GM18499 (cell line): Measurements from ENCODE around the gene FAM13C.
"Not testable (repeated sequence)": the region's sequence is repeated elsewhere in the genome, so short reads cannot be mapped to it uniquely, and the experiment has no call there.

Source experiments
- ATAC-seq: cut with Tn5 transposase; IDR thresholded peaks from one replicate; pipeline ENCODE4 v1.9.1; 2021; ENCODE audit warnings: moderate number of reproducible peaks; ENCODE audit not compliant: insufficient read depth, unreplicated experiment

Gene FAM13C

GRCh38 chr10:59243611-59244195, 118.6 kb downstream of the FAM13C start:
- ATAC-seq: no peak

DNA sequence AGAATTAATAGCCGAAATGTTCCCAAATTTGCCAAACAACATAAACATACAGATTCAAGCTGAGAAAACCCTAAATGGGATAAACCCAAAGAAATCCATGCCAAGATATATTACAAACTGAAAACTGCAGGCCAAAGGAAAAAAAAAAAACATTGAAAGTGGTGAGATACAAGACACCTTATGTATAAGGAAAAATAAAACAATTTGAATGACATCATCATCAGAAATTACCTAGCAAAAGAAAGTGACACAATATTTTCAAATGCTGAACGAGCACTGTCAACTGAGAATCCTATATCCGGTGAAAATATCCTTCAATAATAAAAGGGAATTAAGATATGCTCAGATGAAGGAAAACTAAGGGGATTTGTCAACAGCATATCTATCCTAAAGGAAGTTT, 119.4 kb downstream of the FAM13C start:
- no peak for ATAC-seq

DNA sequence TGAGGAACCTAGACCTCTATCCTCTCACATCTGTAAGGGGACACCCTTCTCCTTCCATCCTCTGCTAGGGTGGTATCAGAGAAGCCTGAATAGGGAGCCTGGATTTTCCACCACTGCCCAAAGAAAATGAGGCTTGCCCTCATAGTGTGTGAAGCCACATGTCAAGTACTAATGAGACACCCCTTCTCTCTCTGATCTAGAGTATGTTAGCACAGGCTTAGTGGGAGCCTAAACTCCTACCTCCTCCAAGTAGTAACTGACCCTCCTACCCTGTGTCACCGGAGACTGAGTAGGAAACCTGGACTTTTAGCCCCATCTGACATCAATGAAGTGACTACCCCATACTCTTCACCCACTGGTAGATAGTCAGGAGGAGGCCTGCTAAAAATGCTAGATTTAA, 120.3 kb downstream of the FAM13C start:
- no peak for ATAC-seq

GRCh38 chr10:59240582-59241183, 121.7 kb downstream of the FAM13C start:
- ATAC-seq: no peak

DNA sequence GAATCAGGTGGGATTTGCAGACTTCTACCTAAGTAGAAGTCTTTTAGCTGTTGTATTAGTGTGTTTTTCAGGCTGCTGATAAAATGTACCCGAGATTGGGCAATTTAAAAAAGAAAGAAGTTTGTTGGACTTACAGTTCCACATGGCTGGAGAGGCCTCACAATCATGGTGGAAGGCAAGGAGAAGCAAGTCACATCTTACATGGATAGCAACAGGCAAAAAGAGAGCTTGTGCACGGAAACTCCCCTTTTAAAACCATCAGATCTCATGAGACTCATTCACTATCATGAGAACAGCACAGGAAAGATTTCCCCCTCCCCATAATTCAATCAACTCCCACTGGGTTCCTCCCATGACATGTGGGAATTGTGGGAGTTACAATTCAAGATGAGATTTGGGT, 123.2 kb downstream of the FAM13C start:
- not testable (repeated sequence) for ATAC-seq

DNA sequence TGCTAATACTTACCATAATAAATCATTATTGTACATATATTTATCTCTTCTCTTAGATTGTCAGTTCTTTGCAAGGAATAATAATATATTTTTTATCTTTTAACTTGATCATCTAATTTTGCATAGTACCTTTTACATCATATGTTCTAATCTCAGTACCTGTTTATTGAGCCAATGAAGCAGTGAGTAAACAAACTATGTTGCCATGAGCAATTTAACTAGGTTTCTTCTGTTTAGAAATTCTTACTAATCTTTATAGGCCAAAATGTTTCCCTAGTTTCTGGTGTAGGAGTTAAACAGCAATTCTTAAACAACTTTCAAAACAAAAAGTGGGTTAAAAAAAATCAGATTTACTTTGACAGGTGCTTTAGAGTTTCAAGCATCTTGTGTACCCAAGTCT, 124.6 kb downstream of the FAM13C start:
- no peak for ATAC-seq

- ATAC-seq: no peak
These were observed 126.2 kb downstream of the FAM13C start for GRCh38 chr10:59236064-59236697.

DNA sequence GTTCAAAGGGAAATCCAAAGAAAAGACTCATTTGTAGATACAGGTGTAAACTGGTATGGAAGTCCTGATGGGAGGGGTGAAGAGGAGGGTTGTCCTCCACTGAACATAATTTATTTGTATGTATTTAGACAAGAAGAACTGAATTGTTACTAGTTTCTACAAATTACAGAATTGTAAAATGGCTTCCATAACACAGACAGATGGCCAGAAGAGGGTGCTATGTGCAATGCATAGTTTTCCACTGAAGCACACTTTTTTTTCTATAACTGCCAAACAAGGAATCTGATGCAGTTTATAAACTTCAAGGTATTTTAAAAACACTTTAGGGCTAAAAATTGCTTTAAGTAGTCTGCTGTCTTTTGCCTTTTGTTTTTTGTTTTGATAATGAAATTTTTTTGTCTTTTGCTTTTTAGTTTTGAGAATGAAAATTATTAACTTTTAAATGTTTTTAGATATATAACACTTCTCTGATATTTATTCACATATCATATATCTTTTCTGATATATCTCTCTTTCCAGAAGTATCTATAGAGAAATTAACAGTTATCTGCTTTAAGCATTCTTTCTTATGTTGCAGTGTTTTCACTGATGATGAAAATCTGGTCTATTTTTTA, 127.4 kb downstream of the FAM13C start:
- no peak for ATAC-seq

- no peak for ATAC-seq
These were observed 128.2 kb downstream of the FAM13C start for GRCh38 chr10:59234194-59234593.

GRCh38 chr10:59229441-59229840, 132.9 kb downstream of the FAM13C start:
- no peak for ATAC-seq

- ATAC-seq: no peak
These were observed 135.1 kb downstream of the FAM13C start for GRCh38 chr10:59227136-59227673.

DNA sequence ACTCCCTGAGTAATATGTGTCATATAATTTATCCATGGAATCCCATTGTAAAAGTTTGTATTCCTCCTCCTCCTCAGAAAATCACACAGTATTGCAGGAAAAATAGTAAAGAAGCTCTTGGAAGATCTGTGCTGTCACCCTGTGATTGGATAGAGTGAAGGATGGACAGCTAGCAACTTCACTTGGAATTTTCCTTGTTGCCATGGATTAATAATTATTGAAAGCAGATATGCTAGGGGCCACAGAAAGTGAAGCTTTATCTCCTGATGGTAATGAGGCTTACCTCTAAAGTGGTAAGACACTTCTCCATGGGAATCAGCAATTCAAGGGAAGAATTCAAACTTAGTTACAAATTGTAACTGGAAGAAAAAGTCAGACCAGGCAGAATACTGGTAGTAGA, 137.1 kb downstream of the FAM13C start:
- no peak for ATAC-seq

- ATAC-seq: not testable (repeated sequence)
These were observed 138.8 kb downstream of the FAM13C start for GRCh38 chr10:59223597-59223996.

- ATAC-seq: no peak
These were observed 139.6 kb downstream of the FAM13C start for GRCh38 chr10:59222788-59223187.

DNA sequence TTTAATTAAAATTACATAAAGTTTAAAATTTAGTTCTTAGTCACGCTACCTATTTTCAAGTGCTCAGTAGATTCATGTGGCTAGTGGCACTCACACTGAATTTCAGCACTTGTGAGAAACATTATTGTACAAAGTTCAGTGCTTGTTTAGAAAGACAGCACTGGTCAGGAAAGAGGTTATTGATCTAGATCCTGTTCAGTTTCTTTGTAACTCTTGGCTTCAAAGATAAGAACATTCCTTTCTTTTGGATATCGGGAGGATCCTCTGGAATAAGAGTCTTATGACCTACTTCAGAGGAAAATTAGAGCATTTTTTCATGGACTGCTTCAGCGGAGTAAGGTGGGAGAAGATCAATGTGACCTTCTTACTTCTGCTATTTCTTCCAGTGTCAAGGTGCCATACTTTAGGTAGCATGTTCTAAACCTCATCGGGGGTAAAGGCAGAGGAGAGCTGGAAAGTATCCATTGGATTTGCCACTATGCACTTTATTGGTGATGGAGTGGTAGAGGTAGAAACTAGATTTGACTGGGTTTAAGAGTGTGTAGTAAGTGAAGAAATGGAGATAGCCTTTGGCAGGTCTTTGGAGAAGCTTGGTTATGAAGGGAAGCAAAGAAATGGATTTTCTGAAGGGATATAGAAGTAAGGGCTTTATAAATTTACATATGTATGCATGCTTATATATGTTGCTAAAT, 146.0 kb downstream of the FAM13C start:
- no peak for ATAC-seq

DNA sequence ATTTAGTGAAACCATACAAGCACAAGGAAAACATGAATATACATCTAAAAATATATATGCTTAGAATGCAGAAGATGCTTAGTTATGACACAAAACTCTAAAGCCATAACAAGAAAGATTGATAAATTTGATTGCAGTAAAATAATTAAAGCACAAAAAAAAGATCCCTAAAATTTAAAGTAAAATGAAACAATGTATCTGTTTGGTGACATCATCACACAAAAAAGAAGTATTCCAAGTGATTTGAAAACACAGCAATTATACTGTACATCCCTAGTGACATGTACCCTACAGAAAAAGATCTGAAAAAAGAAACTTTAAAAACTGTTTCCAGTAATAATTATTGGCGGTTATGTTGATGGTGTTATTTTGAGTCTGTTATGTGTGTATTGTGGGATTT, 148.2 kb downstream of the FAM13C start:
- ATAC-seq: no peak

- no peak for ATAC-seq
These were observed 150.0 kb downstream of the FAM13C start for GRCh38 chr10:59212301-59212798.

DNA sequence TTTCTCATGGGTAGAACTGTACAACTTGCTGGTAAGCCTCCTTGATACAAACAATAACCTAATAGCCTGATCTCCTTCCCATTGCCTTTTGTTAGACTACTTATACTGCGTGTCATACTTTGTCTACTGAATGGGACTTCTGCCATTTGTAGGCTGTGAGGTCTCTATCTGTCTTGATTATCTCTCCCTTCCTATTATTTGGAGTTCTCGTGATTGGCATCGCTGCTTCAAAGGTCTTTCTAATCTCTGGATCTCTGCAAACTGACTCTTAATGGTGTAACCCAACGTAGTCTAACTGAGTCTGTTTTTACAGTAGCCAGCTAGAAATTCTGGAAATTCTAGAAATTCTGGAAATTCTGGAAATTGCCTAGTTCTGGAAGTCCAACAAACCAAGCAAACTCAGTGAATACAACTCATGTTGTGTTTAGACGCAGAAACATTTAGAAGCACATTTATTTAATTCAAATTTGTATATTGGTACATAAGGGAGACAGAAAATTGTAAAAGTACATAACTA, 156.1 kb downstream of the FAM13C start:
- ATAC-seq: no peak
